ENCODE results near the gene HRH4.

GRCh38 chr18:24485681-24486080, 25.2 kb downstream of the HRH4 start:
- TF ChIP-seq CTCF (IDR thresholded peaks at IDR 0.05; ENCODE audit: low read depth, low read length) = no peak
- no peak for TF ChIP-seq POLR2A (IDR thresholded peaks at IDR 0.05; ENCODE audit: extremely low read depth, insufficient read length)
